HG02588 (cell line): ENCODE results near the gene HERC2.
"Not testable (repeated sequence)": the region's sequence is repeated elsewhere in the genome, so short reads cannot be mapped to it uniquely, and the experiment has no call there.

Experiments used
- ATAC-seq: cut with Tn5 transposase; IDR thresholded peaks from one replicate; pipeline ENCODE4 v1.9.1; 2021; ENCODE audit warnings: mild to moderate bottlenecking, moderate library complexity; ENCODE audit not compliant: unreplicated experiment

HERC2 gene, protein sequence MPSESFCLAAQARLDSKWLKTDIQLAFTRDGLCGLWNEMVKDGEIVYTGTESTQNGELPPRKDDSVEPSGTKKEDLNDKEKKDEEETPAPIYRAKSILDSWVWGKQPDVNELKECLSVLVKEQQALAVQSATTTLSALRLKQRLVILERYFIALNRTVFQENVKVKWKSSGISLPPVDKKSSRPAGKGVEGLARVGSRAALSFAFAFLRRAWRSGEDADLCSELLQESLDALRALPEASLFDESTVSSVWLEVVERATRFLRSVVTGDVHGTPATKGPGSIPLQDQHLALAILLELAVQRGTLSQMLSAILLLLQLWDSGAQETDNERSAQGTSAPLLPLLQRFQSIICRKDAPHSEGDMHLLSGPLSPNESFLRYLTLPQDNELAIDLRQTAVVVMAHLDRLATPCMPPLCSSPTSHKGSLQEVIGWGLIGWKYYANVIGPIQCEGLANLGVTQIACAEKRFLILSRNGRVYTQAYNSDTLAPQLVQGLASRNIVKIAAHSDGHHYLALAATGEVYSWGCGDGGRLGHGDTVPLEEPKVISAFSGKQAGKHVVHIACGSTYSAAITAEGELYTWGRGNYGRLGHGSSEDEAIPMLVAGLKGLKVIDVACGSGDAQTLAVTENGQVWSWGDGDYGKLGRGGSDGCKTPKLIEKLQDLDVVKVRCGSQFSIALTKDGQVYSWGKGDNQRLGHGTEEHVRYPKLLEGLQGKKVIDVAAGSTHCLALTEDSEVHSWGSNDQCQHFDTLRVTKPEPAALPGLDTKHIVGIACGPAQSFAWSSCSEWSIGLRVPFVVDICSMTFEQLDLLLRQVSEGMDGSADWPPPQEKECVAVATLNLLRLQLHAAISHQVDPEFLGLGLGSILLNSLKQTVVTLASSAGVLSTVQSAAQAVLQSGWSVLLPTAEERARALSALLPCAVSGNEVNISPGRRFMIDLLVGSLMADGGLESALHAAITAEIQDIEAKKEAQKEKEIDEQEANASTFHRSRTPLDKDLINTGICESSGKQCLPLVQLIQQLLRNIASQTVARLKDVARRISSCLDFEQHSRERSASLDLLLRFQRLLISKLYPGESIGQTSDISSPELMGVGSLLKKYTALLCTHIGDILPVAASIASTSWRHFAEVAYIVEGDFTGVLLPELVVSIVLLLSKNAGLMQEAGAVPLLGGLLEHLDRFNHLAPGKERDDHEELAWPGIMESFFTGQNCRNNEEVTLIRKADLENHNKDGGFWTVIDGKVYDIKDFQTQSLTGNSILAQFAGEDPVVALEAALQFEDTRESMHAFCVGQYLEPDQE (N-terminal part only)

DNA sequence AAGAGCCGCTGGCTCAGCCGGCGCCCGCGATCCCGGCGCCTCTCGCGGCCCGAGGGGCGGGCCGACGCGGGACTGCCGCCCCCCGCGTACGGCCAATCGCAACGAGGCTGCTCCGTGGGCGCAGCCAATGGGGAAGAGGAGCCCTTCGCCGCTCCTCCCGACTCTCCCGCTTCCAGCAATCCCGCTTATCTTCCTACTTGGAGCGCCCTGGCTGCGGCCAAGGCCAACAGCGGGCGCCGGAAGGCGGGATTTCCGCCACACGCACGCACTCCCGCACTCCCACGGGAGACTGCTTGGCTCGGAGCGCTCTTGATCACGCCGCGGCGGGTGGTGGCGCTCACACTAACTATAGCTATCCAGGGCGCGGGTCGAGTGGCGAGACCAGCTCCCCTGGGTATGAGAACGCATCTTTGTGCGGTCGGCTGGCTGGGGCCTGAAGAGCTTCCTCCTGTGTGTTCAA is at the start of gene HERC2:
TSS of gene HERC2 (minus strand) at position 51 of the 460 bp plus-strand sequence. CDS start 746 bp downstream, outside the sequence.
- not testable (repeated sequence) for ATAC-seq

DNA sequence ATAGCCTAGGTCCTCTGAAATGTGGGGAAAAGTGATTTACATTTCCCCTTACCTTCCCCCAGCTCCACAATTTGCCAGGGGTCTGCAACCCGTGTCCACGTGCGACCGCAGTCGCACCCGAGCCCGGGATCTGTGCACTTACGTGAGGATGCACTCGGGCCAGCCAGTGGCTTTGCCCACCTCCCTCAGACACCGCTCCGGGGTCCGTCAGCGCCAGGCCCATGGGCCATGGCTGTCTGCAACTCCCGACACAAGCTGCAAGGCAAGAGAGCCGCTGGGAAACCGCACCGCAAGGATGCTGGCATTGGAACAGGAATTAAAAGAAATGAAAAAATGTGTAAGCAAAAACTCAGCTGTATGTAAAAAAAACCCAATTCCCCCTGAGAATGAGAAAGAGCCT is 43.5 kb upstream of the HERC2 start:
- ATAC-seq, result not testable (repeated sequence)

DNA sequence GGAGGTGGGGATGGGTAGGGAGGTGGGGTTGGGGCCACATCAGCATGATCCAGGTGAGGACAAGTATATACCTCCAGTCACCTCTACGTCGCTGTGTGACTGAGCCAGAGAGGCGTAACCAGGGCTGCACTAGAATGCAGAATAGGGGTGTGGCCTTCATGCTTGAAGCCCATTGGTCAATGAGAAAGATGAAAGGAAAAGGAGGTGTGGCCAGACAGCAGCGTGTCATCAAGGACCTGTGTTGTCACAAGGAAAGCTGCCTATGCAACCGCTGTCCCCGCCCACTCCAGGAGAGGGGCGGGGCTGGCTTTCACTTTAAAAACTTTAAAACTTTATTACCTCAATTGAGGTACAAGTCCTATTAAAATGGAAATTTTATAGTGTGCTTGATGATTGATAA is 36.0 kb upstream of the HERC2 start, which contains the start of gene GOLGA6L24:
TSS of gene GOLGA6L24 (minus strand) at position 101 of the 400 bp plus-strand sequence. CDS start at position 40, 61 bp downstream.
- ATAC-seq, result not testable (repeated sequence)

DNA sequence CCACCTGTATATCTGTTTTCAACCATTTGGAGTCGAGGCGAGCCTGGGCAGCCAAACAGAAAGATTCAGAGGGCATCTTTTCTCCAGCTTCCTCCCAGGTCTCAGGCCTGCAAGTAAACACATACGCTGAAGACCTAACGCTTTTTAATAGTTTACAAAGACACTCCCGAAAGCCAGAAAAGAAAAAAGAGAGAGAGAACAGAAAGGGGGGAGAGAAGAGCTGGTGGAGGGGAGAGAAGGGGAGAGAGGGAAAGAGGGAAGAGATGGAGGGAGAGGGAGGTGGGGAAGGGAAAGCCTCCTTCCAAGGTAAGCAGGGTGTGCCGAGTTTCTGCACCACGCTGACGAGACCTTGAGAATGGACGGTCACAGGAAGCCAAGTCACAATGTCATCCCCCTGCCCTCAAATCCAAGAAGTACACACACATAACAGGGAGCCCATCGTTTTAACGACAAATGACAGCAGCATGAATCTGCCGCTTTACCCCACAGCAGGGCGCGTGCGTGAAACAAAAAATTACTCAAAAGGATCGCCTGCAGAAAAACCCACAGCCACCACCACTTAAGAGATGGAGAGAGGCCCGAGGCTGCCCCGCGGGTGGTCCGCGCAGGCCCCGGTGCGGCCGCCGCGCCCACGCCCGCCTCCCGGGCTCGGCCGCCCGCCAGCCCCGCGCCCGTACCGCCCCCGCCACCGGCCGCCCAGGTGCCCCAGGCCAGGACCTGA is 461 bp downstream of the HERC2 start:
- ATAC-seq, result not testable (repeated sequence)

DNA sequence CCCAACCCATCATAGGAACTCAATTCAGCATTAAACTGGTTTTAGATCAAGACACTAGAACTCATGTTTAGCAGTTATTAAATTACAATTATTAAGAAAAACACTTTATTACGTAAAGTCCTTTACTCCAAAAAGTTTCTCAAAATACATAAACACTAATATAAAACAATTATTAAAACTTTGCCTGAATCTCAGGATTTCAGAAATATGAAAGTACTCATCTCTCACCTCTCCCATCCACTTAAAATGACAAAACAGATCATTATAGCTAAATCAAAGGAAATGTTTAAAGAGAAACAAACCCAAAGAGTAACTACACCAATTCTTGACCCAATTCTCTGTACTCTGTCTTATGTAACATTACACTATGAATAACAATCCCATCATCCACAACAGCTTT is 2.3 kb downstream of the HERC2 start:
- ATAC-seq, result not testable (repeated sequence)

DNA sequence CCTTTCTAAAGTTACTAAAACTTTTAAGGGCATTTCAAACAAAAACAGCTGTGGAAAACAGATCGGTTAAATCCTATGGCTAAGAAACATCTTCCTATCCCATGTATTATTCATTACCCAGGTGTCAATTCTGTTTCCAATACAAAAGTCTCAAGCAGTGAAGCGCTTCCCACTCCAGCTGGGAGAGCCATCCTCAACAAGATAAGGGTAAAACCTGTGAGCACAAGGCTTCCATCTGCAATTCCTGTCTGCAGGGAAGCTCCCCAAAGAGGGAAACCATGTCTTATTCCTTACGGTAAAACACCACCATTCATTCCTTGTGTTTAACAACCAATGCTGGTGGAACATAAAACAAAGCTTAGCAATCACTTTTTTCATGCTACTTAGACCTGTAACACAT is 3.2 kb downstream of the HERC2 start:
- not testable (repeated sequence) for ATAC-seq

DNA sequence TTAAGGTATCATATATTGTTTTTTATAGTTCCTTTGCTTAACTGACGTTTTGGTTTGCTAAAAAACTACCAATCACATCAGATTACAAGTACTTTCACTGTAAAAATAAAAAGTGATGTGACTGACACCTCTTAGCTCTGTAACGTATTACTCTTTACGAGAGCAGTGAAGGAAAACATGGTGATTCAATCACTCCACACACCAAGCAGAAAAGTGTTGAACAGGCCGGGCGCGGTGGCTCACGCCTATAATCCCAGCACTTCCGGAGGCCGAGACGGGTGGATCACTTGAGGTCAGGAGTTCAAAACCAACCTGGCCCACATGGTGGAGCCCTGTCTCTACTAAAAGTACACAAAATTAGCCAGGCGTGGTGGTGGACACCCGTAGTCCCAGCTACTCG is 3.9 kb downstream of the HERC2 start:
- not testable (repeated sequence) for ATAC-seq

DNA sequence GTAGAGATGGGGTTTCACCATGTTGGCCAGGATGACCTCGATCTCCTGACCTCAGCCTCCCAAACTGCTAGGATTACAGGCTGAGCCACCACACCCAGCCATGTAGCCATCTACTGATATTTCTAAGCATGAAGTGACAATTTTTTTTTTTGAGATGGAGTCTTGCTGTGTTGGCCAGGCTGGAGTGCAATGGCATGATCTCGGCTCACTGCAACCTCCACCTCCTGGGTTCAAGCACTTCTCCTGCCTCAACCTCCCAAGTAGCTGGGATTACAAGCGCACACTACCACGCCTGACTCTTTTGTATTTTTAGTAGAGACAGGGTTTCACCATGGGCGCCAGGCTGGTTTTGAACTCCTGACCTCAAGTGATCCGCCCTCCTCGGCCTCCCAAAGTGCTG is 5.0 kb downstream of the HERC2 start:
- ATAC-seq, result not testable (repeated sequence)

DNA sequence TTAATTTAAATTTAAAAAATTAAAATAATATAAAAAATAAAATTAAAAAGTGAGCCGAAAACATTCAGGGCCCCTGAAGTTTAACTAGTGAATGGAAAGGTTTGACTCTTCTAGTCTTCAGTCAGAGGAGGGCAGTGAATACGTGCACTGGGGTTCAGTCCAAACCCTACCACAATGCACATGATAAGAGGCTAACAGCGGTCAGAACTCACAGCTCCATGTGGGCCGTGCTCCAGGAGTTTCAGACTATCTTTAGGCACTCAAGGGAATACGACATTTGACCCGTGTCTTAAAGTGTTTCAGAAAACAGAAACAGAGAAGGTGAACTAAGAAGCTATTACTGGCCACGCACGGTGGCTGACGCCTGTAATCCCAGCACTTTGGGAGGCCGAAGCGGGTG is 11.5 kb downstream of the HERC2 start:
- not testable (repeated sequence) for ATAC-seq

DNA sequence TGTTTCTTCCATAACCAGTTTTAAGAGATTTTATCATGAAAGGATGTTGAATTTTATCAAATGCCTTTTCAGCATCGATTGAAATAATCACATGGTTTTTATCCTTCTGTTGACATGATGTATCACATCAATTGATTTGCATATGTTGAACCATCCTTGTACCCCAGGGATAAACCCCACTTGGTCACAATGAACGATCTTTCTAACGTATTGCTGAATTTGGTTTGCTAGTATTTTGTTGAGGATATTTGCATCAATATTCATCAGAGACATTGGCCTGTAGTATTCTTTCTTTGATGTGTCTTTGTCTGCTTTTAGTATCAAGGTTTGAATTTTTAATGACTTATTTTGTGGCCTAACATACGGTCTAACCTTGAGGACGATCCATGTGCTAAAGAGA is 13.3 kb downstream of the HERC2 start:
- ATAC-seq, result not testable (repeated sequence)

DNA sequence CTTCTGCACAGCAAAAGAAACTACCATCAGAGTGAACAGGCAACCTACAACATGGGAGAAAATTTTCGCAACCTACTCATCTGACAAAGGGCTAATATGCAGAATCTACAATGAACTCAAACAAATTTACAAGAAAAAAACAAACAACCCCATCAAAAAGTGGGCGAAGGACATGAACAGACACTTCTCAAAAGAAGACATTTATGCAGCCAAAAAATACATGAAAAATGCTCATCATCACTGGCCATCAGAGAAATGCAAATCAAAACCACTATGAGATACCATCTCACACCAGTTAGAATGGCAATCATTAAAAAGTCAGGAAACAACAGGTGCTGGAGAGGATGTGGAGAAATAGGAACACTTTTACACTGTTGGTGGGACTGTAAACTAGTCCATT is 16.3 kb downstream of the HERC2 start:
- not testable (repeated sequence) for ATAC-seq

DNA sequence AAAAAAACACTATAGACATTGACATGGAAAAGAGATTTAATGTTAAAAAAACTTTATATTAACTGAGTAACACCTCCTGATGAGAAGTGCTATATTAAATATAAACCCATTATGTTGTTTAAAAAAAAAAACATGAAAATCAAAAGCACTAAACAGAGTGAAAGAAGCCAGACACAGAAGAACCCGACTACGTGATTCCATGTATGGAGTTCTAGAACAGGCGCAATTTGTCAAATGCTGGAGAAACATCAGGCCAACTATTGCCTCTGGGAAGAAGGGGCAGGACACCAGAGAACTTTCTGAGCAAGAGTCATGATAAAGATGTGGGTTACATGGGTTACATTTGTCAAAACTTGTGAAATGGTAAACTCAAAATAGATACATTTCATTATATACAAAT is 24.5 kb downstream of the HERC2 start:
- not testable (repeated sequence) for ATAC-seq

DNA sequence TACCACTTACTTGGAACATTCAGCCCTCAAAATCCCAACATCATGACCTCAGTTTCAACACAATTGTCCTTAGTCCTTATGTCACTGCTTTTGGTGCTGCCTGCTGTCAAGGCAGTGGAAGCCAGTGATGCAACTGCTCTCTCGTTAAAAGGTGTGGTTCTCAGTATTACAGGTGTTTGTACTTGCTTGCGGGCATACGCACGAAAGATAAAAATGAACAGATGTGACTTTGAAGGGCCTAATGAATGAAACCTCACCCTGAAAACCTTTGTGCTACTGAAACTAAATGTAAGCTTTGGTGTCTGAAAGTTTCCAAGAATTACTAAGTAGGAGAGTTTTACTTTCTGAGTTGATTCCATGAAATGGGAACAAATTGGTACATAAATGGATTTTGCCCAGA is 25.2 kb downstream of the HERC2 start:
- not testable (repeated sequence) for ATAC-seq

DNA sequence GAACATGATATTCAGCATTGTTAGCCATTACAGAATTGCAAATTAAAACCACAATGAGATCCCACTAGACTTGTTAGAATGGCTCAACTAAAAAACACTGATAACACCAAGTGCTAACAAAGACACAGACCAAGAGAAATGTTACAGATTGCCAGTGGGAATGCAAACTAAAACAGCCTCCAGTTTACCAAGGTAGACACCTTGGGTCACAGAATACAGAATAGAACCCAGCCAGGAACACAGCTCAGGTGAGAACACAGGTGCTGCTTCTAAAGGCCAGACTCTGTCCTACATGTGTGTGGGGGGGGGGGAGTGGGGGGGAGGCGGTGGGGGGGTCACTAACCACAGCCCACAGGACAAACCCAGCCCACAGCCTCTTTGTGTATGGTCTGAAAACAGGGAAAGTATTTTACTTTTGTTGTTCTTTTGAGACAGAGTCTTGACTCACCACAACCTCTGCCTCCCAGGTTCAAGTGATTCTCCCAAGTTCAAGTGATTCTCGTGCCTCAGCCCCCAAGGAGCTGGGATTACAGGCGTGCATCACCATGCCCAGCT is 26.9 kb downstream of the HERC2 start:
- ATAC-seq, result not testable (repeated sequence)

DNA sequence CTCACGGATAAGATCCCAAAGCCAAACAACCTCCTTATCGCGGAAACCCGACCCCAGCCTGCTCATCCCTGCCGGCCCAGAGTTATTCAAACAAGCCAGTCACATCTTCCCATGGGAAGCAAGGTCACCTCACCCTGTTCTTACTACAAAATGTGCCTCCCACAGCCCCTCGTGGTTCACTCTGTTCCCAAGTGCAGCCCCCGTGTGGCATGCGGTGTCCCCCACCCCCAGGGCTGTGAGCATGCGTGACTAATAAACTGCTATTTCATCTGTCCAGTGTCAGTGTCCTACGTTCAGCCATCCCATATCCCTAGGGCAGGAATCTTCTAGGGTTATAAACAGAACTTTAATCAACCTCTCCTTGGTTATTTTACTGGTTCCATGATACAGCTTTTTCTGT is 27.4 kb downstream of the HERC2 start:
- ATAC-seq, result not testable (repeated sequence)

DNA sequence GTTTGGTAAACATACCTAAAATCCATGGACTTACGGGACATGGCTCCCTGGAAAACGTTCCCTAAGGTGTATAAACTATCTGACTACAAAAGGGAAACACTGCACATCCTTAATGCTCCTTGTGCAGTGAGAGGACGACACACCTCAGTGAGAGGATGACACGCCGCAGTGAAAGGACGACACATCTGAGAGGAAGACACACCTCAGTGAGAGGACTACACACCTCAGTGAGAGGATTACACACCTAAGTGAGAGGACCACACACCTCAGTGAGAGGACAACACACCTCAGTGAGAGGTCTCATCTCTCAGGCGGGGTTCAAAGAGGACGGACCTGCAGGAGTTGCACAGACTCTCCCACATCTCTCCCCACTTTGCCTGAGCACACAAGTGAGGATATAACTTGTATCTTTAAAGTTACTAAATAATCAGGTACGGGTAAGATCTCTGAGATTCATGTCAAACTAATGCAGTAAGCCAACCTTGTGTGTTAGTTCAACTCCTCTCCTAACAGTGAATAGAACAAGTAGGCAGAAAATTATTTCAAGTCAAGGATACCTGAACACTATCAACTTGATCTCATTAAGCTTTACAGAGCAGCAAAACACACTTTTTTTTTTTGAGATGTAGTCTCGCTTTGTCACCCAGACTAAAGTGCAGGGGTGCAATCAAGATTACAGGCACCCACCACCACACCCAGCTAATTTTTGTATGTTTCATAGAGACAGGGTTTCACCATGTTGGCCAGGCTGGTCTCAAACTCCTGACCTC is 32.1 kb downstream of the HERC2 start:
- ATAC-seq, result peak; percentile 35

DNA sequence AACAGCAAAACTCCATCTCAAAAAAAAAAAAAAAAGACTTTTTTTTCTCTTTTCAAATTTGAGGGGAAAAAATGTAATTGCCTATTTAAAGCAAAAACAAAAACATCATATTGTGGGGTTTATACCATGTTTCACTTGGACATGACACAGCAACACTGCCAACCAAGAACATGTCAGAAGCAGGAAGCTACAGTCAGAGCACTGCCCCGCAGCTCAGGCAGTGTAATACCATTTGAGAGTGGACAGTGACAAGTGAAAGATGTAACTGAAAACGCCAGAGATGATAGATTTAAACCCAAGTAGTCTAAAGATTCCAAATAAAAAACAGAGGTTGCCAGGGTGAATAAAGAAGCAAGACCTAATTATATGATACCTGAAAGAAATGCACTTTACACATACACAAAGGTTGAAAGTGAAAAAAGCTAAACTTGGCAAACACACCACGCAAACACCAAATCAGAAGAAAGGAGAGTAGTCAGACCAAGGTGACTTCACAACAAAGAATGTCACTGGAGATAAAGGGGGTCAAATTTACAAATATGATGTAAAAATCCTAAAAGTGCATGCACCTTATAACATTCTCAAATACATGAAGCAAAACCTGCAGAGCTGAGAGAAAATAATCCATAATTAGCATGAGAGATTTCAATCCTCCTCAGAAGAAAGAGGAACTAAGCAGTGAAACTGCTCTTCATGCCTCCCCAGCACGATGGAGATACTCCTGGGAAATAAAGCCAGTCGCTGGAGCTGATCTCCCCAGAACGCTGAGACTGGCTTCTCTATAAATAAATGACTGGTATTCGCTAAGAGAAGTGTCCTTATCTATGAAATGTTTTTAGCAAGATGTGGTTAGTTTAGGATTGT is 32.9 kb downstream of the HERC2 start:
- ATAC-seq, result peak; percentile 64

DNA sequence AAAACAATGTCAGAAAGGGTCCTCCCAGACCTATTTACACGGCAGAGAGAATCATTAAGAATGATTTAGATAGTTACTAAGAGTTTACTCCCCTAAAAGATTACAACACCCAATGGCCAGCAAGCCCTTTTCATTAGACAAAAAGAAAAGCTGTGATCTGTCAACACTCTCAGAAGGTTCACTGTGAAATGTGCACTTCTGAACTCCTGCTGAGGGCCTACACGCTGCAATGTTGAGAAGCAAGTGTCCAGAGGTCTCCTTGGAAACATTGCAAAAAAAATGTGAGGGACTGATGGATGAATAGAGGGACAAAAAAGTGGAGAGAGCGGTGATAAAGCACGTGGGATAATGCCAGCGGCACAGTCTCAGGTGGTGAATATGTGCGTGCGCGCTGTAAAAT is 35.3 kb downstream of the HERC2 start:
- not testable (repeated sequence) for ATAC-seq
